Lung (tissue), 12 donors: ENCODE results near the gene C12orf42. TPM values are rescaled to one million over a fixed set of nuclear protein-coding genes. Genes with fewer than 3 reads are reported as not detected.

Source experiments
- ATAC-seq: fragments of 200-7000 bp; cut with Tn5 transposase; one replicate; pipeline ENCODE4 v1.9.1; 2020; ENCODE audit warnings: moderate number of reproducible peaks; ENCODE audit not compliant: insufficient read depth, low FRiP score
- DNase-seq, 3 donors: peaks; one replicate each; pipeline ENCODE4 v3.0.0-alpha.2; 2013 to 2017
- H3K27ac ChIP-seq, 2 donors: one replicate each; pipeline ENCODE4 v1.5.1; 2013; ENCODE audit warnings: mild to moderate bottlenecking in 2 of 2, moderate library complexity in 2 of 2, control low read depth in 1 of 2, inconsistent platforms in 1 of 2, low read depth in 1 of 2, low read length in 1 of 2
- H3K27me3 ChIP-seq, 3 donors: one replicate each; pipeline ENCODE4 v1.5.1; 2013; ENCODE audit warnings: low read length in 2 of 3; ENCODE audit not compliant: control insufficient read depth in 3 of 3, insufficient read depth in 3 of 3
- H3K36me3 ChIP-seq, 4 donors: one replicate each; pipeline ENCODE4 v1.5.1; 2013; ENCODE audit warnings: low read length in 4 of 4, mild to moderate bottlenecking in 1 of 4, moderate library complexity in 1 of 4; ENCODE audit not compliant: control insufficient read depth in 4 of 4, insufficient read depth in 4 of 4
- H3K4me1 ChIP-seq, 5 donors: one replicate each; pipeline ENCODE4 v1.5.1; 2013; ENCODE audit warnings: low read length in 5 of 5, mild to moderate bottlenecking in 2 of 5, moderate library complexity in 1 of 5; ENCODE audit not compliant: control insufficient read depth in 5 of 5, insufficient read depth in 5 of 5
- H3K4me3 ChIP-seq: one replicate; pipeline ENCODE4 v1.5.1; 2013; ENCODE audit warnings: mild to moderate bottlenecking, control low read depth, moderate library complexity
- H3K9ac ChIP-seq, 2 donors: one replicate each; pipeline ENCODE4 v1.5.1; 2013; ENCODE audit warnings: low read length in 2 of 2, control low read depth in 1 of 2; ENCODE audit not compliant: insufficient read depth in 1 of 2
- H3K9me3 ChIP-seq, 4 donors: one replicate each; pipeline ENCODE4 v1.5.1; 2013; ENCODE audit warnings: low read length in 3 of 4, mild to moderate bottlenecking in 1 of 4, moderate library complexity in 1 of 4; ENCODE audit not compliant: control insufficient read depth in 4 of 4, insufficient read depth in 3 of 4
- CTCF ChIP-seq: IDR thresholded peaks from 2 replicates; pipeline ENCODE4 v1.5.1; 2012; ENCODE audit warnings: mild to moderate bottlenecking; ENCODE audit errors: control extremely low read depth, extremely low read depth
- WGBS, 2 donors: extraction: QIAGEN DNeasy Blood & Tissue Kit; methylation state at CpG; one replicate each; pipeline ENCODE4 v1.1.7; 2013; 5-methylcytosine and 5-hydroxymethylcytosine counted together
- polyA plus RNA-seq, 2 donors: library from polyadenylated mRNA; stranded (reverse); fragments of 200-250 nt; gene quantifications; one replicate each; pipeline ENCODE4 v1.2.1, GENCODE V29; 2013
- total RNA-seq, 2 donors: library from RNA; depleted of rRNA in 1 of 2; stranded (reverse); fragments of >200 nt in 1 of 2; gene quantifications; one replicate each; pipeline ENCODE4 v1.2.1, GENCODE V29; 2014 to 2021
- donor health status: control.
- donor health status: control.
- donor health status: Bipolar disorder and iron deficiency.
- donor health status: healthy.
- donor health status: DM: yes; HTN: yes; CAD: no.

C12orf42 gene
- total and polyA plus RNA-seq, 4 donors = 0.03 TPM; not detected in 3

GRCh38 chr12:103269946-103270345 is 225.8 kb downstream of the C12orf42 start:
- DNase-seq (no peak), ATAC-seq (no peak)
- H3K9me3 ChIP-seq = no peaks in the 10 kb centered on the region

GRCh38 chr12:103268831-103269514 is 226.8 kb downstream of the C12orf42 start:
- H3K4me1 ChIP-seq = no peaks in the 10 kb centered on the region
- H3K9me3 ChIP-seq = no peaks in the 10 kb centered on the region
- H3K27ac ChIP-seq = no peak overlapping the region
- H3K9ac ChIP-seq = no peak overlapping the region
- H3K36me3 ChIP-seq = no peaks in the 10 kb centered on the region
- TF ChIP-seq CTCF = no peak
- no peaks in the 10 kb centered on the region for H3K27me3 ChIP-seq
- ATAC-seq (no peak), DNase-seq (no peak)
- WGBS, 2 donors = 49 to 53% methylated on average over 5 of the region's 5 CpGs
- H3K4me3 ChIP-seq = no peak overlapping the region

More at GRCh38 chr12:103269946-103270345, 225.8 kb downstream of the C12orf42 start:
- H3K9ac ChIP-seq = no peak overlapping the region
- H3K36me3 ChIP-seq = no peaks in the 10 kb centered on the region
- H3K4me3 ChIP-seq = no peak overlapping the region
- TF ChIP-seq CTCF = no peak
- no peak overlapping the region for H3K27ac ChIP-seq
- no peaks in the 10 kb centered on the region for H3K4me1 ChIP-seq
- no peaks in the 10 kb centered on the region for H3K27me3 ChIP-seq

GRCh38 chr12:103257763-103258162 is 238.0 kb downstream of the C12orf42 start:
- ATAC-seq (no peak), DNase-seq (no peak)
- no peak overlapping the region for H3K9ac ChIP-seq
- no peaks in the 10 kb centered on the region for H3K9me3 ChIP-seq
- WGBS, 2 donors = 77 to 85% methylated on average over 2 of the region's 2 CpGs
- no peaks in the 10 kb centered on the region for H3K27me3 ChIP-seq
- H3K27ac ChIP-seq = no peak overlapping the region
- no peak overlapping the region for H3K4me3 ChIP-seq
- H3K4me1 ChIP-seq = no peaks in the 10 kb centered on the region
- TF ChIP-seq CTCF = no peak
- H3K36me3 ChIP-seq = no peaks in the 10 kb centered on the region

Other genes starting within 250 kb of the C12orf42 start
- gene STAB2, start 91.3 kb upstream of the C12orf42 start, total RNA-seq = 10 to 100 TPM in 1 of 2 donors, under 1 TPM in 1; 0.61 to 10.0 TPM
- gene STAB2, start 91.3 kb upstream of the C12orf42 start, polyA plus RNA-seq = under 1 TPM; 0.06 to 0.26 TPM